K562 (cell line): ENCODE measurements around the gene IQCN. TPM values are rescaled to one million over a fixed set of nuclear protein-coding genes. Genes with fewer than 3 reads are reported as not detected.

Source experiments
- ARNT ChIP-seq, 2 experiments: fragments of 450-650 bp; IDR thresholded peaks; 2 replicates each; pipeline ENCODE4 v1.6.1; 2016; ENCODE audit warnings: mild to moderate bottlenecking in 1 of 2
- BHLHE40 ChIP-seq: IDR thresholded peaks from 2 replicates; pipeline ENCODE4 v1.6.1; 2011; ENCODE audit warnings: low read length, improper control_type of control experiment
- BRF2 ChIP-seq: IDR thresholded peaks from 3 replicates; pipeline ENCODE4 v1.6.1; 2011; ENCODE audit warnings: borderline replicate concordance, mild to moderate bottlenecking; ENCODE audit not compliant: insufficient read length, insufficient read depth
- ELF2 ChIP-seq: fragments of 250-450 bp; sonication (Bioruptor Pico); IDR thresholded peaks from 2 replicates; pipeline ENCODE4 v1.5.0; 2021; ENCODE audit warnings: mild to moderate bottlenecking
- HDAC8 ChIP-seq: fragments of 450-650 bp; IDR thresholded peaks from 2 replicates; pipeline ENCODE4 v1.6.1; 2016; ENCODE audit warnings: mild to moderate bottlenecking, missing genetic modification characterization, moderate library complexity, missing compliant biosample characterization
- ILF3 ChIP-seq: fragments of 450-650 bp; IDR thresholded peaks from 2 replicates; pipeline ENCODE4 v1.6.1; 2018; ENCODE audit warnings: antibody characterized with exemption, mild to moderate bottlenecking, moderate library complexity, borderline replicate concordance
- MCM3 ChIP-seq: fragments of 450-650 bp; IDR thresholded peaks from 2 replicates; pipeline ENCODE4 v1.6.1; 2016
- MTA3 ChIP-seq: fragments of 450-650 bp; formaldehyde crosslinking; IDR thresholded peaks from 2 replicates; pipeline ENCODE4 v1.6.1; 2017; ENCODE audit warnings: mild to moderate bottlenecking, borderline replicate concordance
- SAP30 ChIP-seq: fragments of 200-600 bp; sonication (generic); IDR thresholded peaks from 2 replicates; pipeline ENCODE4 v1.6.1; 2012; ENCODE audit warnings: borderline replicate concordance, low read depth, mild to moderate bottlenecking, moderate library complexity, low read length, control low read depth, inconsistent platforms; ENCODE audit not compliant: insufficient read depth, poor library complexity, severe bottlenecking
- TFAM ChIP-seq: fragments of 250-450 bp; sonication (Bioruptor Pico); conservative IDR thresholded peaks from 2 replicates; pipeline ENCODE4 v1.5.0; 2021; ENCODE audit warnings: mild to moderate bottlenecking, moderate library complexity
- ZNF311 ChIP-seq: fragments of 250-450 bp; sonication (Bioruptor Pico); IDR thresholded peaks from 2 replicates; pipeline ENCODE4 v1.4.0; 2020; ENCODE audit warnings: mild to moderate bottlenecking, moderate library complexity
- ZNF431 ChIP-seq: sonication (generic); formaldehyde crosslinking; IDR thresholded peaks from 2 replicates; pipeline ENCODE4 v1.8.0; 2022; ENCODE audit warnings: mild to moderate bottlenecking, missing genetic modification reagents
- ZNF785 ChIP-seq: fragments of 250-450 bp; sonication (Bioruptor Pico); IDR thresholded peaks from 2 replicates; pipeline ENCODE4 v1.4.0; 2020; ENCODE audit warnings: mild to moderate bottlenecking
- polyA plus RNA-seq, 8 experiments: library from polyadenylated mRNA; depleted of rRNA in 4 of 8; stranded (reverse) in 5 of 8; unstranded in 3 of 8; fragments of >200 nt; fragmentation: Nextera tagmentation in 2 of 8; fragmentation: Illumina TruSeq in 1 of 8; extraction: Ambion mirVana in 2 of 8; extraction: Trizol in 1 of 8; gene quantifications; 2 replicates each; pipeline versions ENCODE4 v1.2.1 to v1.2.3, GENCODE V29; 2011 to 2014; ENCODE audit warnings: inconsistent platforms in 1 of 8, missing spikeins in 1 of 8
- total RNA-seq, 7 experiments: library from RNA; depleted of rRNA in 6 of 7; stranded (reverse); fragments of >200 nt in 6 of 7; fragmentation: Illumina TruSeq in 2 of 7; extraction: Trizol in 2 of 7; gene quantifications; 2 replicates each; pipeline versions ENCODE4 v1.2.1 to v1.2.3, GENCODE V29; 2011 to 2021; ENCODE audit warnings: low replicate concordance in 1 of 7
- TF ChIP-seq, protein P1 (sequence below): fragments of 250-450 bp; sonication (Bioruptor Pico); IDR thresholded peaks from 2 replicates; pipeline ENCODE4 v1.4.0; 2020; ENCODE audit warnings: mild to moderate bottlenecking, moderate library complexity, borderline replicate concordance
- TF ChIP-seq, protein P2 (sequence below): fragments of 450-650 bp; IDR thresholded peaks from 2 replicates; pipeline ENCODE4 v1.6.1; 2016; ENCODE audit warnings: low read depth

Gene IQCN
- total and polyA plus RNA-seq, 9 of the 15 experiments (the other 6 are each of a cell fraction or from before 2014, with no cell fraction given): 0.01 to 0.07 (median 0.04) TPM; not detected in 3

DNA sequence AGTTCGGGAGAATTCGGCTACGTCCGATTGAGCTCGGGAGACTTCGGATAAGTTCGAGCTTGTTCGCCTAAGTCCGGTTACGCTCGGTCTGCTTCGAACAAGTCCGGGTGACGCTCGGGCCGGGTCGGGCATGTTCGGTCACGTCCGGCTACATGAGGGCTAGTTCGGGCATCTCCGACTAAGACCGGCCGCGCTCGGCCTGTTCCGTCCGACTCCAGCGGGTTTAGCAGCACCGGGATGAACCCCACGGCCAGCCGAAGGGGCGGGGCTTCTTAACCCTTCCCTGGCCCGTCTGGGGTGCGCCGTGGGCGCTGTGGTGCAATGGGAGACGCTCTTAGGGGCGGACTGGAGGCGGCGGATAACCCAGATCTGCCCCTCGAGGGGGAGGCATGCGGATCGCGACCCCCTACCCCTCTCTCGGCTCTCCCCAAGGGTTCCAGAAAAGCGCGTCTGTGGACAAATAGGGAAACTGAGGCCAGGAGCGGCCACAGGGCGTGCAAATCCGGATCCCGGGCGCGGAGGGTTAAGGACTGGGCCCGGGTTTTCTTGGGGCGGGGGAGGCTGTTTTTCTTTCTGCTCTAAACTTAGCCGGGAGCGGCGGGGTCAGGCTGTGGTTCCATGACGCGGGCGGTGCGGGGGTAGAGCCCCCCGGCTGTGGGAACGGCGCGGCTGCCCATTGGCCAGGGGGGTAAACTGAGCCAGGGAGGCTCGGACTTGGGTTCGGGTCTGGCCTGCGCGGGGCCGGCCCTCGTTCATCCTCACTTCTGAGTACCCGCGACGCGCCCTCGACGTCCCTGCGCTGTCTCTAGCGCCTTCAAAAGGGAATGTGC, 49.5 kb downstream of the IQCN start (continued):
- TF ChIP-seq, protein P1, sequence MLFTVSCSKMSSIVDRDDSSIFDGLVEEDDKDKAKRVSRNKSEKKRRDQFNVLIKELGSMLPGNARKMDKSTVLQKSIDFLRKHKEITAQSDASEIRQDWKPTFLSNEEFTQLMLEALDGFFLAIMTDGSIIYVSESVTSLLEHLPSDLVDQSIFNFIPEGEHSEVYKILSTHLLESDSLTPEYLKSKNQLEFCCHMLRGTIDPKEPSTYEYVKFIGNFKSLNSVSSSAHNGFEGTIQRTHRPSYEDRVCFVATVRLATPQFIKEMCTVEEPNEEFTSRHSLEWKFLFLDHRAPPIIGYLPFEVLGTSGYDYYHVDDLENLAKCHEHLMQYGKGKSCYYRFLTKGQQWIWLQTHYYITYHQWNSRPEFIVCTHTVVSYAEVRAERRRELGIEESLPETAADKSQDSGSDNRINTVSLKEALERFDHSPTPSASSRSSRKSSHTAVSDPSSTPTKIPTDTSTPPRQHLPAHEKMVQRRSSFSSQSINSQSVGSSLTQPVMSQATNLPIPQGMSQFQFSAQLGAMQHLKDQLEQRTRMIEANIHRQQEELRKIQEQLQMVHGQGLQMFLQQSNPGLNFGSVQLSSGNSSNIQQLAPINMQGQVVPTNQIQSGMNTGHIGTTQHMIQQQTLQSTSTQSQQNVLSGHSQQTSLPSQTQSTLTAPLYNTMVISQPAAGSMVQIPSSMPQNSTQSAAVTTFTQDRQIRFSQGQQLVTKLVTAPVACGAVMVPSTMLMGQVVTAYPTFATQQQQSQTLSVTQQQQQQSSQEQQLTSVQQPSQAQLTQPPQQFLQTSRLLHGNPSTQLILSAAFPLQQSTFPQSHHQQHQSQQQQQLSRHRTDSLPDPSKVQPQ (CRISPR knock-in tag): no peak
- TF ChIP-seq ZNF785 (no peak), ZNF431 (no peak), ELF2 (CRISPR knock-in tag) (no peak), BRF2 (no peak), ZNF311 (CRISPR knock-in tag) (no peak), MCM3 (no peak), ARNT (IDR thresholded peaks at IDR 0.05) (no peak), SAP30 (peak; percentile 8), BHLHE40 (no peak), MTA3 (0 out of 2 replicates have a peak, but pooled peaks have one; percentile 11), ILF3 (no peak), HDAC8 (tag) (no peak), TFAM (CRISPR knock-in tag) (no peak)
- TF ChIP-seq, protein P2, sequence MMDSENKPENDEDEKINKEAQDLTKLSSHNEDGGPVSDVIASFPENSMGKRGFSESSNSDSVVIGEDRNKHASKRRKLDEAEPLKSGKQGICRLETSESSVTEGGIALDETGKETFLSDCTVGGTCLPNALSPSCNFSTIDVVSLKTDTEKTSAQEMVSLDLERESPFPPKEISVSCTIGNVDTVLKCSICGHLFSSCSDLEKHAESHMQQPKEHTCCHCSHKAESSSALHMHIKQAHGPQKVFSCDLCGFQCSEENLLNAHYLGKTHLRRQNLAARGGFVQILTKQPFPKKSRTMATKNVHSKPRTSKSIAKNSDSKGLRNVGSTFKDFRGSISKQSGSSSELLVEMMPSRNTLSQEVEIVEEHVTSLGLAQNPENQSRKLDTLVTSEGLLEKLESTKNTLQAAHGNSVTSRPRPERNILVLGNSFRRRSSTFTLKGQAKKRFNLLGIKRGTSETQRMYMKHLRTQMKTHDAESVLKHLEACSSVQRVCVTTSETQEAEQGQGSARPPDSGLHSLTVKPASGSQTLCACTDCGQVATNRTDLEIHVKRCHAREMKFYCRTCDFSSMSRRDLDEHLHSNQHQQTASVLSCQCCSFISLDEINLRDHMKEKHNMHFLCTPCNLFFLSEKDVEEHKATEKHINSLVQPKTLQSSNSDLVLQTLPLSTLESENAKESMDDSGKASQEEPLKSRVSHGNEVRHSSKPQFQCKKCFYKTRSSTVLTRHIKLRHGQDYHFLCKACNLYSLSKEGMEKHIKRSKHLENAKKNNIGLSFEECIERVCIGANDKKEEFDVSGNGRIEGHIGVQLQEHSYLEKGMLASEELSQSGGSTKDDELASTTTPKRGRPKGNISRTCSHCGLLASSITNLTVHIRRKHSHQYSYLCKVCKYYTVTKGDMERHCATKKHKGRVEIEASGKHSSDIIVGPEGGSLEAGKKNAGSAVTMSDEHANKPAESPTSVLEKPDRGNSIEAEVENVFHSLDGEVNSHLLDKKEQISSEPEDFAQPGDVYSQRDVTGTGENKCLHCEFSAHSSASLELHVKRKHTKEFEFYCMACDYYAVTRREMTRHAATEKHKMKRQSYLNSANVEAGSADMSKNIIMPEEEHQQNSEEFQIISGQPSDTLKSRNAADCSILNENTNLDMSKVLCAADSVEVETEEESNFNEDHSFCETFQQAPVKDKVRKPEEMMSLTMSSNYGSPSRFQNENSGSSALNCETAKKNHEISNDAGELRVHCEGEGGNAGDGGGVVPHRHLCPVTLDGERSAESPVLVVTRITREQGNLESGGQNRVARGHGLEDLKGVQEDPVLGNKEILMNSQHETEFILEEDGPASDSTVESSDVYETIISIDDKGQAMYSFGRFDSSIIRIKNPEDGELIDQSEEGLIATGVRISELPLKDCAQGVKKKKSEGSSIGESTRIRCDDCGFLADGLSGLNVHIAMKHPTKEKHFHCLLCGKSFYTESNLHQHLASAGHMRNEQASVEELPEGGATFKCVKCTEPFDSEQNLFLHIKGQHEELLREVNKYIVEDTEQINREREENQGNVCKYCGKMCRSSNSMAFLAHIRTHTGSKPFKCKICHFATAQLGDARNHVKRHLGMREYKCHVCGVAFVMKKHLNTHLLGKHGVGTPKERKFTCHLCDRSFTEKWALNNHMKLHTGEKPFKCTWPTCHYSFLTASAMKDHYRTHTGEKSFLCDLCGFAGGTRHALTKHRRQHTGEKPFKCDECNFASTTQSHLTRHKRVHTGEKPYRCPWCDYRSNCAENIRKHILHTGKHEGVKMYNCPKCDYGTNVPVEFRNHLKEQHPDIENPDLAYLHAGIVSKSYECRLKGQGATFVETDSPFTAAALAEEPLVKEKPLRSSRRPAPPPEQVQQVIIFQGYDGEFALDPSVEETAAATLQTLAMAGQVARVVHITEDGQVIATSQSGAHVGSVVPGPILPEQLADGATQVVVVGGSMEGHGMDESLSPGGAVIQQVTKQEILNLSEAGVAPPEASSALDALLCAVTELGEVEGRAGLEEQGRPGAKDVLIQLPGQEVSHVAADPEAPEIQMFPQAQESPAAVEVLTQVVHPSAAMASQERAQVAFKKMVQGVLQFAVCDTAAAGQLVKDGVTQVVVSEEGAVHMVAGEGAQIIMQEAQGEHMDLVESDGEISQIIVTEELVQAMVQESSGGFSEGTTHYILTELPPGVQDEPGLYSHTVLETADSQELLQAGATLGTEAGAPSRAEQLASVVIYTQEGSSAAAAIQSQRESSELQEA: no peak
